ENCODE measurements around the gene CASQ2. TPM values are rescaled to one million over a fixed set of nuclear protein-coding genes. Genes with fewer than 3 reads are reported as not detected.

The CASQ2 gene
- total RNA-seq, 6 experiments from 2014 or later, result not detected

GRCh38 chr1:115767403-115767802, 1.1 kb downstream of the CASQ2 start:
- DNase-seq, result no peak
- no peak overlapping the region for H3K27ac Mint-ChIP-seq
- H3K27me3 Mint-ChIP-seq (ENCODE audit: insufficient read depth), result peaks cover 23% of the 10 kb centered on the region
- H3K9me3 Mint-ChIP-seq, result no peaks in the 10 kb centered on the region
- TF ChIP-seq, protein P1, sequence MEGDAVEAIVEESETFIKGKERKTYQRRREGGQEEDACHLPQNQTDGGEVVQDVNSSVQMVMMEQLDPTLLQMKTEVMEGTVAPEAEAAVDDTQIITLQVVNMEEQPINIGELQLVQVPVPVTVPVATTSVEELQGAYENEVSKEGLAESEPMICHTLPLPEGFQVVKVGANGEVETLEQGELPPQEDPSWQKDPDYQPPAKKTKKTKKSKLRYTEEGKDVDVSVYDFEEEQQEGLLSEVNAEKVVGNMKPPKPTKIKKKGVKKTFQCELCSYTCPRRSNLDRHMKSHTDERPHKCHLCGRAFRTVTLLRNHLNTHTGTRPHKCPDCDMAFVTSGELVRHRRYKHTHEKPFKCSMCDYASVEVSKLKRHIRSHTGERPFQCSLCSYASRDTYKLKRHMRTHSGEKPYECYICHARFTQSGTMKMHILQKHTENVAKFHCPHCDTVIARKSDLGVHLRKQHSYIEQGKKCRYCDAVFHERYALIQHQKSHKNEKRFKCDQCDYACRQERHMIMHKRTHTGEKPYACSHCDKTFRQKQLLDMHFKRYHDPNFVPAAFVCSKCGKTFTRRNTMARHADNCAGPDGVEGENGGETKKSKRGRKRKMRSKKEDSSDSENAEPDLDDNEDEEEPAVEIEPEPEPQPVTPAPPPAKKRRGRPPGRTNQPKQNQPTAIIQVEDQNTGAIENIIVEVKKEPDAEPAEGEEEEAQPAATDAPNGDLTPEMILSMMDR (IDR thresholded peaks at IDR 0.05), result no peak
- no peaks in the 10 kb centered on the region for H3K36me3 Mint-ChIP-seq (ENCODE audit: low read depth)
- peaks cover 21% of the 10 kb centered on the region for H3K4me1 Mint-ChIP-seq (ENCODE audit: low read depth)
- H3K4me3 Mint-ChIP-seq, result no peak overlapping the region

- Mint-ChIP-seq H3K27me3 (ENCODE audit: insufficient read depth) (peaks cover 29% of the 10 kb centered on the region), H3K4me1 (ENCODE audit: low read depth) (peaks cover 8% of the 10 kb centered on the region; the same call in 1 of the 2 replicates), H3K36me3 (ENCODE audit: low read depth) (no peaks in the 10 kb centered on the region), H3K4me3 (no peak overlapping the region), H3K9me3 (no peaks in the 10 kb centered on the region), H3K27ac (no peak overlapping the region)
- DNase-seq, result no peak
- TF ChIP-seq, protein P1 (IDR thresholded peaks at IDR 0.05), result no peak
Observed at GRCh38 chr1:115765091-115765490, 3.4 kb downstream of the CASQ2 start.

- no peak overlapping the region for H3K4me3 Mint-ChIP-seq
- H3K27me3 Mint-ChIP-seq (ENCODE audit: insufficient read depth), result peaks cover 35% of the 10 kb centered on the region
- H3K4me1 Mint-ChIP-seq (ENCODE audit: low read depth), result peaks cover 8% of the 10 kb centered on the region; the same call in 1 of the 2 replicates
- TF ChIP-seq, protein P1 (IDR thresholded peaks at IDR 0.05), result peak; percentile 74
- H3K36me3 Mint-ChIP-seq (ENCODE audit: low read depth), result no peaks in the 10 kb centered on the region
- H3K9me3 Mint-ChIP-seq, result no peaks in the 10 kb centered on the region
- peak; percentile 15 for DNase-seq
- H3K27ac Mint-ChIP-seq, result no peak overlapping the region
Observed at GRCh38 chr1:115764541-115764940, 4.0 kb downstream of the CASQ2 start.

GRCh38 chr1:115762779-115763178, 5.7 kb downstream of the CASQ2 start:
- no peaks in the 10 kb centered on the region for H3K9me3 Mint-ChIP-seq
- H3K4me1 Mint-ChIP-seq (ENCODE audit: low read depth), result peaks cover 8% of the 10 kb centered on the region; the same call in 1 of the 2 replicates
- peaks cover 32% of the 10 kb centered on the region for H3K27me3 Mint-ChIP-seq (ENCODE audit: insufficient read depth)
- H3K36me3 Mint-ChIP-seq (ENCODE audit: low read depth), result no peaks in the 10 kb centered on the region
- no peak overlapping the region for H3K4me3 Mint-ChIP-seq
- TF ChIP-seq, protein P1 (IDR thresholded peaks at IDR 0.05), result no peak
- H3K27ac Mint-ChIP-seq, result no peak overlapping the region
- no peak for DNase-seq

DNA sequence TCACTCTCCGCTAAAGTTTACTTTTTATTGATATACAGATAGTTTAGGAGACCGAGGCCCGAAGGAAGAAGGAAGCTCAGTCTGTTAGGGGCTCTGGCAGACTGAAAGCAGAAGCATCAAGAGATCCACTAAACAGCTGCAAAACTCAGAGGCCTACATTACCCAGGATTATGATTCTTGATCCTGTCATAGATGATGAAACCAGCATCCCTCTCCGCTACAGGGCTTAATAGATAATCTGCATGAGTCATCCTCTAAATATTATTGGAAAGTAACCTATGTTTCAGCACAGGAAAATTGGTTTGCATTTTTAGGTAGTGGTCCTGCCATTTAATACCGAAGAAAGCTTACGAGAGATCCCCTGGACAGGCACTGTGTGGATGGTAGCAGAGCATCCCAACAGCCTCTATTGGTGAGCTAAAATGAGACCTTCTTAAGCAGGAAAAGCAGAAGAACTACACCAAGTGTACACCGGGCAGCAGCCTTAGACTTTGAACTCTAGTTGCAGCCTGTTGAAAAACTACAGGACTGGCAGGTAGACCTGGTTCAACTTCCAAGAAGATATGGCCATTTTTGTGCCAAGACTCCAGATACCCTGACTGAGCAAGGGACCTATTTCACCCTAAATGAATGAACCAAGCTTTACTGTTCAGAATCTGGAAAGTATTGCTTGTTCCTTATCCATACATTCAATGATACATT, 6.8 kb downstream of the CASQ2 start:
- no peak for DNase-seq

More for the DNA sequence above, 6.8 kb downstream of the CASQ2 start:
- Mint-ChIP-seq H3K4me3 (no peak overlapping the region), H3K4me1 (ENCODE audit: low read depth) (peaks cover 8% of the 10 kb centered on the region; the same call in 1 of the 2 replicates), H3K27ac (no peak overlapping the region), H3K9me3 (no peaks in the 10 kb centered on the region), H3K36me3 (ENCODE audit: low read depth) (no peaks in the 10 kb centered on the region), H3K27me3 (ENCODE audit: insufficient read depth) (peaks cover 35% of the 10 kb centered on the region)
- TF ChIP-seq, protein P1 (IDR thresholded peaks at IDR 0.05), result no peak

All from HFFc6 (cell line).